AG08395 (cell line): ENCODE measurements around the gene NFIA.
A peak's percentile ranks its signal among the peaks of the same experiment; 100 is the strongest.

Experiments used
- DNase-seq: peaks from one replicate; pipeline ENCODE4 v3.0.0; 2012; ENCODE audit warnings: mixed read lengths, low spot score

NFIA gene

DNA sequence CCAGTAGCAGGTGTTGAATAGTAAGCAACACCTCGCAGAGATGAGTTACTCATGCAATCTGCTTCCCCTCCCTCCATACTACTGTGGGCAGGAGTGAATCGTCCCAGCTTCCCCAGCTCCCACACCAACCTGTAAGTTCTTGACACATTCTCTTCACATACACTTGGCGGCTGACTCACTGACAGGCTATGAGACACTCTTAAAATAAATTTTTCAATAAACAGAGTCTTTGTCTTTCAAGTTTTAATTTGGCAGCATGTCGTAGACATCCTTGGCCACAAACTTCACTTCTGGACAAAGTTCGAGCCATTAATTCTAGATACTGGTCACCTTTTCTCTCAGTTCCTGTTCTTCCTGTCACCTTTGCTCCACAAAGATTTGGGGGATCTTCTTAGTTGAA is 351.9 kb downstream of the NFIA start:
- no peak for DNase-seq

DNA sequence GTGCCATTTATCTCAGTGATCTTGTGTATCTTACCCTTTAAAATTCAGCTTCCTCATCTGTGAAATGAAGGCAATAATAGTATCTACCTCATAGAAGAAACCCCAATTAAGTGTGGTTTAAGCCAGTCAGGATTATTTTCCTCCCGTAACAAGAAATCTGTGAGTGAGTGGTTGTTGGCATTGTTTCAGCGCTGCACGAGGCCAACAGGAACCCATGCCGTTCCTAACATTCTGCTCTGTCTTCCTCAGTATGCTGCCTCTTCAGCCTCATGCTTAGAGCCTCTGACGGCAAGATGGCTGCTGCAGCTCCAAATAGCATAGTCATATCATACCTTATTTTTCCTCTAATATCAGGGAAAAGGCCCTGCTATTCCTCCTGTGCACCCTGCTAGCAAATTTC is 352.9 kb downstream of the NFIA start:
- no peak for DNase-seq

DNA sequence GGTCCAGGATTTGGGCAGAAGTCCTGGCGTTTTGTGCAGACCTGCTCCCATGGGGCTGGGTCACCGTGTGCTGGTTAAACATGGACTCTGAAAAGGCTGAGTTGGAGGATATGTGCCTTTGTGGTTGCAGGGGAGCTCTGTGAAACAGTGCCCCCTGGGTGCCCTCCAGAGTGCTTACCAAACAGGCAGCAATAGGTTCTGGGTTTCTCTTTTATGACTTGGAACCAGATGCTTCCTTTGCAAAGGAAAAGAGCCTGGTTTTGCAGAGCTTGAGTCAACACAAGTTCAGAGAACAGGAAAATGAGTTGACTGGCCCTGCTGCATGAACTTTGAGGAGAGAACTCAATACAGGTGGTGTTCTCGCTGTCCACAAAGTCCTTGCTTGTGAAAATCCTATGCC is 353.7 kb downstream of the NFIA start:
- no peak for DNase-seq

DNA sequence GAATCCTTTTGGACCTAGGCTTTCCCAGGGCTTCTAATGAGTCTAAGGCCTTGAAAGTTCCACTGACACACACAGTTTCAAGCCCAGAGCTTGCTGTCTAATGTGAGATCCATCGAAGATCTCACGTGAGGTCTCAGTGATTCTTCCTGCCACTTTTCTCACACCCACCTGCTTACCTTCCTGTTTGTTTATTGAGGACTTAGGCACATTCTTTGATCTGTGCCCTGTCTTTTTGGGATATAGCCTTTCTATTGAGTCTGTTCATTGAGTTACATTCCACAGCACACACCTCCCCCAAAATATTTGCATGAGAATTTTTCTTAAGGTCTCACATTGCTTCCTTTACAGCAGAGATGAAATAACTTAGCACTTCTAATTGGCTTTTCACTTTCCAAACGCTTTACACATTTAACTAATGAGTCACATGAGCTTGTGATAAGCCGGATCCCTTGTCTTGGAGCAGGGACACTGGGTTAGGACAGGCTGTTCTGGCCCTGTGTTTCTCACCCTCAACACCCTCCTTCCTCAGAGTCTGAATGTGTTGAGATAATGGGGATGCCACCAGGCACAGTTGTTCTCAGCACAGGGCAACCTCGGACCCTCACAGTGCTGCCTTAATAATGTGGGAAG is 354.2 kb downstream of the NFIA start:
- no peak for DNase-seq

DNA sequence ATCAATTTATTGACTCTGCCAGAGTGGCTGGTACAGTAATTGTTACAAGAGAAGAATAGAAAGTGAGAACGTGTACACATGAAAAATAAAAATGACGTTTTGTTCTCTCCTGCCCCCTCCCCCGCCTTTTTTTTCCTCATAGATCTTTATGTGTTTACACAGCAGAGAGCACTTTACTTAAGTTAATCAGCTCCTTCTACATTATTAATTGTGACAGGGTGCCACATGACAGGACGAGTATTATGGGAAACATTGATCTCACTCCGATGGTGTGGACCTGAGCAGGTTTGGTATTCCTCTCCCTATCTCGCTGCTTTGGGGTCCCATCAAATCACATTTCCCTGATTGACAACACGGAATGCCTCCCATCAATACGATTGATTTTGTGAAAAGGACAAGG is 356.9 kb downstream of the NFIA start:
- no peak for DNase-seq

DNA sequence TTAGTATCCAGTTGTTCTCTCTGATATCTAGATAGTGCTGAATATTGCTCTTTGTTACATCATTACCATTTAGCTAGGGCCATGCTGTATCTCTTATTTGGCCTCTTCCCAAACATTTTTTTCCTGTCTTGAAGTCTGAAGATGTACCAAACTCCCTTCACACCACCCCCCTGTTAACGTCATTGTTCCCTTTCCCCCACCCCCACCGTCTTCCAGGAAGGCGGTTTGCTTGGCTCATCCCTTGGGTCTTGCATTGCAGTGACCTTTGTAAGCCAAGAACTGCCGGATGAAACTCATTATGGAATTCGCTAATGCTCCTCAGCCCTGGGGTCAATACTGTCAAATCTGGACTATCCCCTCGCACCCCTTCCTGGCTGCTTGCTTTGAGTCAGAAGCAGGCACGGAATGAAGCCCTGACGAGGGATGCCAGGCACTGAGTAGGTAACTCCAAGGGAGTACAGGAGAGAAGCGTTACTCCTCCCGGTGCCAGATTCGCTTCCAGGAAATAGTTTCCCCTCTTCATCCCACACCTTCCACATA is 359.4 kb downstream of the NFIA start:
- no peak for DNase-seq

DNA sequence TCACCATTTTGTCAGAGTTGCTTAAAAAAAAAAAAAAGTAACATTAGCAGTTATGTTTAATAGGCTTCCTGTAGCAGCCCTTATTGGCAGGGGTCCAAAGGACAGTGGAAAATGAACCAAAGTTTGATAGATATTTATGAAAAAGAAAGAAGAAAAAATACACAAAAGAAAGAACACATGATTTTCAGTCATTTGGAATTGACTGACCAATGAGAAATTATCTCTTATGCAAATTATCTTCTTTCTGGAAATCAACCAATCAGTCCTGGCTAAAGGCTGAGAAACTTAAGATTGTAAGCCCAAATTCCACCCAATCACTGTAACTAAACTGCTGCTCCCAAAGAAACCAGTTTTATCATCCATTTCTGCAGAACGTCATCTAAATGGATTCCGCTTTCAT is 360.2 kb downstream of the NFIA start:
- no peak for DNase-seq

DNA sequence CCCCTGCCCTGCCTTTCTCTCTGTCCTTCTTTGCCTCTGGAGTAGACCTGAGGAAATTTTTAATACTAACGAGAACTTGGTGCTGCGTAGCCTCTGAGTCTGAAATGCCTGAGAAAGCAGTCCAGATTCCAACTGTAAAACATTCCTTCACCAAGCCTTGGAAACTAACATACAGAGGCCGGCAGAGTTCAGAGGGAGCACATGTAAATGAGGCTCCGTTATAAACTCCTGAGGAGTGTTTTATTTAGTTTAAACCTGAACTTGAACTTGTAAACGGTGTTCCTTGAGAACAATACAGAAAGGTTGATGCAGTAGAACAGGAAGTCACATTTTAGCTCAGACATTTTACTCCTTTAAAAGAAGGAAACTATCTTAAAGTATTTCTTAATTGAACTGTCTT is 361.9 kb downstream of the NFIA start:
- no peak for DNase-seq

GRCh38 chr1:61445269-61445825 is 363.0 kb downstream of the NFIA start:
- DNase-seq, result no peak

DNA sequence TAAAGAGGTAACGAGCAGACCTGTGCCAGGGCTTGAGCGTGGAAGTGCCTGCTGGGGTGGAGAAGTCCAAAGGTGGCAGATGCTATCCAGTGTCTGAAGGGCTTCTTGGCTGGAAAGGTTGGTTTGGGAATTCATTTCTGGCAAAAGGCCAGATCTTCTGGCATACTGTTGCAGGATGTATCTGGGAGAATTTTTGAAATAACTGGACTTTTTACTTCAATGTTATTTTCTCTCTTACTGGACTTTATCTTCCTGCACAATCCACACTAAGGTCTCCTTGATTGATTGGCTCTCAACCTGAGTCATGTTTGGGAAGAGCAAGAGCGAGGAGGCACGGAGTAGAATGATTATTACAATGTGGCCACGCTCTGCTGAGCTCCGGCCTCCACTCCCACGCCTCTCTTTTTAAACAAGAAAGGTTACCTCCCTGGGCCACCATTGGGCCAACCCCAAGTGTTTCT is 364.2 kb downstream of the NFIA start:
- no peak for DNase-seq

GRCh38 chr1:61447106-61447967 is 365.0 kb downstream of the NFIA start:
- DNase-seq, result no peak

DNA sequence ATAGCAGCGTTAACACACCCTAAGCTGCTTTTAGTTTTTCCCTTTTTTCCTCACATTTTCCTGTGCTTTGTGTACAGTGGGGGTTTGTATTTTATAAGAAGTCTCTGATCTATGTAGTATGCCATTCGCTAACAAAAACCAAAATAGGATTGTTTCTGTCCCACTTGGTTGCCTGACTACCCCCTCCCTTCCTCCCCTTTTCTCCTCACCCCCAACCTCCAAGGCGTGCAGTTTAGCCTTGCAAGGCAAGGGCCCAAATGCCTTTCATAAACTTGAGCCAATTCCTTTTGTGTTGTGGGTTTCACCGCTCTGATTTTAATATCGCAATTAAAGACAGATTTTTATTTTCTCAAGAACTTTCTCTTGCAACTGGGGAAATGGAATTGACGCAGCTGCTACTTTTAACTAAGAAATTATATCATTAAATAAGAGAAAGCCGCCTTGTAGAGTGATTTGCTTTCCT is 365.6 kb downstream of the NFIA start:
- DNase-seq, result no peak

GRCh38 chr1:61448914-61449313 is 366.6 kb downstream of the NFIA start:
- peak; percentile 88 for DNase-seq

DNA sequence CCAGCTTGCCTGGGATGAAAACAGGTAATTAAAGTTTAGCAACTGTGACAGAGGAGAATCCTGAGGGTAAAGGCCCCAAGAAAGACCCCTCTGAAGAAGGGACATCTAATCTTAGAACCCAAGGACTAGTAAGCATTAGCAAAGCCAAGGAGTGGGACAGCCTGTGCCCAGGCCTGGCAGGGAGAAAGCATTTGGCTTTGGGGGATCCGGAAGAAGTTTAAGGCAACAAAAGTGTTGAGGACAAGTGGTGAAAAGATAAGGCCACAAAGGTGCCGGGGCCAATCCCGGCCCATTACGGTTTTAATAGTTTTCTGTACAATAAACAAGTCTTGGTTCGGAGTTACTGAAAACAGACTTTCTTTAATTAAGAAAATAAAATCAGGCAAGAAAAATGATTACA is 367.0 kb downstream of the NFIA start:
- DNase-seq, result no peak

DNA sequence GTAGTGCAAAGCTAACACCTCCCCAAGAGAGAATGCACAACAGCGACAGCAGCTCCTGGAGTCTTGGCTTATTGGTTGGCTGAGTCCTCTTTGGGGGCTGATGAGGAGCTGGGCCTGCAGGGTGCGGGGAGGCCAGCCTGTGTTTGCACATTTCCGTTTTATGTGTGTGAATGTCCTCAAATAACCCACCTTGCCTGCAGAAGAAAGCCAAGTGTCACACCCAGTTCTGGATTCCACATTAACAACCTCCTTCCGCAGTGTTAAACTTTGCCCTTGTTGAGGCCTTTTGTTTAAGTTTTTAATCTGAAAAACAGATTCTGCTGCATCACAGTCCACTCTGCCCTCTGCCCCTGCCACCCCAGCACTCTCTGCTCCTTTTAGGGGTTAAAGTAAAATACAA is 368.1 kb downstream of the NFIA start:
- DNase-seq, result no peak

DNA sequence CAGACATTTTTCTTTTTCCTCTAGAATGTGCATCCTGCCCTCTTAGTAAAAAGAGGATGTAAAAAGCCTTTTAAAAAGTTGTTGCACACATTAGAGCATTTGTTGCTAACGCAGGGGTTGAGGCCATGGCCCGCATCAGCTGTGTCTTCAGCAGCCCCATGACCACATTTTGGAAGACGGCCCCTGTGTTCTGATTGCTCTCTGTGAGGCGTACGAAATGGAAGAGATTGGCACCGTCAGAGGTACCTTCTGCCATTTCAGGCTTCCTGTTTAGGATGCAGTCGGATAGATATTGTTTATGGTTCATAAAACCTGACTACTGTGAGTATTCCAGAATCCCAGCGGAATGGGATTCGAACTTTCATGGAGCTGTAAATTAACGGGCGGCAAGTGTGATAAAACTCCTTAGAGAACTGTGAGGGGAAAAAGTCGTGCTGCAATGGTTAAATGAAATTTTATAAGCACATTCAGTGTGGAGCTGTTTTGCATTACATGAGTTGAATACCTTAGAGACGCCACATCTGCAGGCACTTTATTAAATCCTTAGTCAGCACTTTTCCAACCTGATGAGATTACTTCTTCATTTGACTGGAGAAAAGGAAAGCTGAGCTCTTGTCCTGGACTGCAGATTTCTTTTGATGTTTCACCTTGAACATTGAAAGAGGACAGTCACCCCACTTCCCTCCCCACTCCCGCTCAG is 368.7 kb downstream of the NFIA start:
- no peak for DNase-seq

GRCh38 chr1:61451572-61451968 is 369.2 kb downstream of the NFIA start:
- no peak for DNase-seq

GRCh38 chr1:61452176-61453035 is 370.0 kb downstream of the NFIA start:
- no peak for DNase-seq

DNA sequence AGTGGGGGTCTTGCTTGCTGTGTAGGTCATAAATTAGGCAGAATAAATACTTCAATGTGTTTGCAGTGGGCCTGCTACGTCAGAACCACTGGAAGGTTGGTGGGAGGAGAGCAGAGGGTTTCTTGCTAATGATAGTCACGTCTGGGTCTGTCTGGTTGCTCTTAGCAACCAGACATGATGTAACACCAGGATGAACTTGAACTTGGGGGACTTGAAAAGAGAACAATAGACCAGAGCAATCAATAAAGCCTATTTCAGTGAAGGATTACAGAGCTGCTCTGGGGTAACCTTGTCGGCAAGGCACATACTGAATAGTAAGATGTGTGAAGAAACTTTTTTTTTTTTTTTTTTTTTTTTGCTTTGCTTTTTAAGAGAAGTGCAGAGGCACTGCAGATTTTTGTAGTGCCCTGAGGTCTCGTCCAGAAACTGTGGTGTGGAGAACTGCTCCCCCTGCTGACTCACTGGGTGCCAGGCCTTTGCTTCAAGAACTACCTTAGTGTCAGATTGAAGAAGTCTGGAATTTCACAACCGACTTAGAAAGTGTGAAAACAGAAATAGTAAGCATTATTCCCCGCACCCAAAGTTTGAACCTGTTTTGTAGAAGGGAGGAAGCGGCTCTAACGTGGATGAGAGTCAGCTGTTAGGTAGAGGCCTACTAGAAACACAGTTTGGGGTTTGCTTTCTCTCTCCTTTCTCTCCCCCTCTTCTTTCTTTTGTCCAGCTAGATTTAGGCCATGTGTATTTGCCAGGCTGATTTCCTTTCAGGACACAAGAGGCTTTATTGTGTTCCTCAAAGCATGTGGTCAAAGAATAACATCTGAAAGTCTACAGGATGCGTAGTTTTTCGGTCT is 371.0 kb downstream of the NFIA start:
- DNase-seq, result peak; percentile 82

- no peak for DNase-seq
These were observed 373.0 kb downstream of the NFIA start for GRCh38 chr1:61455400-61455799.
